Right lobe of liver (tissue), 6 donors: ENCODE data around the gene NPL. TPM values are rescaled to one million over a fixed set of nuclear protein-coding genes. Genes with fewer than 3 reads are reported as not detected.

Source experiments
- ATAC-seq, 4 donors: fragments of 200-7000 bp; cut with Tn5 transposase; one replicate each; pipeline ENCODE4 v1.9.1; 2020; ENCODE audit warnings: mild to moderate bottlenecking in 4 of 4, moderate library complexity in 4 of 4
- DNase-seq, 3 donors: peaks; one replicate each; pipeline ENCODE4 v3.0.0-alpha.2; 2020
- H3K27ac ChIP-seq, 3 donors: fragments of 200-600 bp; one replicate each; pipeline ENCODE4 v1.8.0; 2022
- H3K27me3 ChIP-seq, 2 donors: fragments of 200-600 bp; one replicate each; pipeline ENCODE4 v1.8.0; 2022
- H3K36me3 ChIP-seq, 4 donors: fragments of 200-600 bp; sonication (generic) in 1 of 4; one replicate each; pipeline versions ENCODE4 v1.5.1 to v1.8.0; 2017 to 2022; ENCODE audit warnings: control low read depth in 1 of 4
- H3K4me1 ChIP-seq, 4 donors: fragments of 200-600 bp; sonication (generic) in 1 of 4; one replicate each; pipeline versions ENCODE4 v1.5.1 to v1.8.0; 2017 to 2022; ENCODE audit warnings: control low read depth in 1 of 4
- H3K4me3 ChIP-seq, 3 donors: fragments of 200-600 bp; one replicate each; pipeline ENCODE4 v1.8.0; 2022
- H3K9me3 ChIP-seq, 4 donors: fragments of 200-600 bp; sonication (generic) in 1 of 4; one replicate each; pipeline versions ENCODE4 v1.5.1 to v1.8.0; 2017 to 2022; ENCODE audit warnings: control low read depth in 1 of 4
- POLR2A ChIP-seq: fragments of 450-650 bp; IDR thresholded peaks from one replicate; pipeline ENCODE4 v1.6.1; 2017; ENCODE audit warnings: antibody characterized with exemption, mild to moderate bottlenecking
- WGBS: methylation state at CpG from one replicate; pipeline ENCODE4 v1.1.6; 2018; ENCODE audit warnings: low coverage, low lambda C conversion rate; ENCODE audit not compliant: insufficient coverage; ENCODE audit errors: missing lambda C conversion rate; 5-methylcytosine and 5-hydroxymethylcytosine counted together
- intact Hi-C, 2 donors: fragments of 100-400 bp; cut with DNase I; formaldehyde crosslinking; loops; one replicate each; pipeline versions ENCODE4 v1.11.2 to v1.14.1; 2022
- total RNA-seq, 6 experiments: library from RNA; depleted of rRNA in 2 of 6; stranded (reverse); fragments of >200 nt in 2 of 6; fragmentation: NEBNext Ultra II Directional in 3 of 6; extraction: Animal tissue kit (Norgen Biotek cat#: 25700) in 3 of 6; gene quantifications; one replicate each; pipeline versions ENCODE4 v1.1.0 to v1.2.4, GENCODE V29; 2016 to 2023
- TF ChIP-seq, protein P1 (sequence below), 4 donors: fragments of 200-600 bp in 3 of 4; fragments of 450-650 bp in 1 of 4; IDR thresholded peaks; one replicate each; pipeline versions ENCODE4 v1.5.1 to v1.8.0; 2016 to 2022; ENCODE audit warnings: antibody characterized with exemption in 4 of 4, mild to moderate bottlenecking in 2 of 4
- donor health status: DM: no; HTN: yes; CAD: no.
- donor health status: DM: no; HTN: no; CAD: no.
- donor health status: DM: no; HTN: no; CAD: no.
- donor health status: DM: no; HTN: yes; CAD: no.
- donor health status: DM: no; HTN: yes; CAD: no.

The NPL gene
- total RNA-seq, 6 experiments from 2014 or later = 10.1 to 28.1 (median 14.4) TPM

DNA sequence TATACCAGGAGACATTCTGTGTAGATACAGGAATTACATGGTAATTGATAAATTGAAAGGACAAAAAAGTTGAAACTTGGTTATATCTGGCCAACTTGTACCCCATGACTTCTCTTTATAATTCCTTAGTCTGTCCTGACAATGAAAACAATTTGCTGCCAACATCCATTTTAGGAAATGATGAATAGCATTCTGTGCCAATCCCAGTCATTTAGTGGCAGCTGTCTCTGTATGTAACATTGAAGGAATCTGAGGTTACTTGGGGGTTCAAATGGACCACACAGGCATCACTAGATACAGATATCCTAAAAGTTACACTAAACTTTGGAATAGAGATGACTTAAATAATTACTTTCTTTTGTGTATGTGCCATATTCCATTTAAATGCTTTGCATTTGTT lies 87.8 kb downstream of the NPL start:
- H3K36me3 ChIP-seq = peaks cover 5 to 100% (median 67%) of the 10 kb centered on the region in 4 donors
- DNase-seq (no peak), ATAC-seq (no peak)
- intact Hi-C loops = no loop called here
- H3K4me1 ChIP-seq = no peaks in the 10 kb centered on the region
- H3K27me3 ChIP-seq = no peaks in the 10 kb centered on the region
- H3K4me3 ChIP-seq = no peak overlapping the region
- H3K27ac ChIP-seq = no peak overlapping the region
- TF ChIP-seq POLR2A = no peak
- TF ChIP-seq, protein P1, sequence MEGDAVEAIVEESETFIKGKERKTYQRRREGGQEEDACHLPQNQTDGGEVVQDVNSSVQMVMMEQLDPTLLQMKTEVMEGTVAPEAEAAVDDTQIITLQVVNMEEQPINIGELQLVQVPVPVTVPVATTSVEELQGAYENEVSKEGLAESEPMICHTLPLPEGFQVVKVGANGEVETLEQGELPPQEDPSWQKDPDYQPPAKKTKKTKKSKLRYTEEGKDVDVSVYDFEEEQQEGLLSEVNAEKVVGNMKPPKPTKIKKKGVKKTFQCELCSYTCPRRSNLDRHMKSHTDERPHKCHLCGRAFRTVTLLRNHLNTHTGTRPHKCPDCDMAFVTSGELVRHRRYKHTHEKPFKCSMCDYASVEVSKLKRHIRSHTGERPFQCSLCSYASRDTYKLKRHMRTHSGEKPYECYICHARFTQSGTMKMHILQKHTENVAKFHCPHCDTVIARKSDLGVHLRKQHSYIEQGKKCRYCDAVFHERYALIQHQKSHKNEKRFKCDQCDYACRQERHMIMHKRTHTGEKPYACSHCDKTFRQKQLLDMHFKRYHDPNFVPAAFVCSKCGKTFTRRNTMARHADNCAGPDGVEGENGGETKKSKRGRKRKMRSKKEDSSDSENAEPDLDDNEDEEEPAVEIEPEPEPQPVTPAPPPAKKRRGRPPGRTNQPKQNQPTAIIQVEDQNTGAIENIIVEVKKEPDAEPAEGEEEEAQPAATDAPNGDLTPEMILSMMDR (IDR thresholded peaks at IDR 0.05) = no peak
- H3K9me3 ChIP-seq = no peaks in the 10 kb centered on the region

DNA sequence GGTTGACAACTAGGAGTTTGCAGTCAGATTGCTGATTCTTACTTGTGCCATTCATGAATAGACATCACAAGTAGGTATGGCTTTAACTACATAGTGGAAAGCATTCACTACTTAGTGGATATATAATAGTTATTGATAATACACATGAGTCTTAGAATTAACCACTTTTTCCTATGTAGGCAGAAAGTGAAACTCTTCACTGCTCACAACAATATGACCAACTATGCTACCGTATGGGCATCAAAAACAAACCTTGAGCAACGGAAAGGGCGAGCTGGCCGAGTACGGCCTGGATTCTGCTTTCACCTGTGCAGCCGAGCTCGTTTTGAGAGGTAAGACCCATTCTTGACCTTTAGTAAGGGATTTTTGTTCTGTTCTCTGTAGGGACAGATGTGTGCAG lies 88.3 kb downstream of the NPL start:
- no peaks in the 10 kb centered on the region for H3K9me3 ChIP-seq
- TF ChIP-seq, protein P1 (IDR thresholded peaks at IDR 0.05) = no peak
- no peak for TF ChIP-seq POLR2A
- intact Hi-C loops = no loop called here
- peaks cover 5 to 100% (median 66%) of the 10 kb centered on the region in 4 donors for H3K36me3 ChIP-seq
- WGBS = 87% methylated on average over 7 of the region's 7 CpGs
- H3K27ac ChIP-seq = no peak overlapping the region
- H3K27me3 ChIP-seq = no peaks in the 10 kb centered on the region
- ATAC-seq = no peak
- H3K4me3 ChIP-seq = no peak overlapping the region
- DNase-seq = no peak
- H3K4me1 ChIP-seq = no peaks in the 10 kb centered on the region

Other genes starting within 250 kb of the NPL start
- 1 to 10 TPM; 1.8 to 3.3 (median 2.1) TPM for gene RNASEL, start 200.5 kb upstream of the NPL start, total RNA-seq
- 1 to 10 TPM in 3 of 6 experiments, under 1 TPM in 3; 0.15 to 3.4 (median 0.99) TPM for gene RGS16, start 185.4 kb upstream of the NPL start, total RNA-seq
- not detected for gene RGS8, start 105.2 kb upstream of the NPL start, total RNA-seq
- gene DHX9, start 49.6 kb downstream of the NPL start, total RNA-seq = 10 to 100 TPM; 32.6 to 51.0 (median 39.5) TPM
- gene SHCBP1L, start 163.4 kb downstream of the NPL start, total RNA-seq = not detected
- 10 to 100 TPM; 18.5 to 53.2 (median 28.0) TPM for gene LAMC1, start 233.6 kb downstream of the NPL start, total RNA-seq